Activated T-cell treated with anti-CD3 and anti-CD28 coated beads for 1 hour (primary cell): ENCODE results near the gene AKR1B15.

Source experiments
- DNase-seq: peaks from one replicate; pipeline ENCODE4 v3.0.0-alpha.2; 2020; ENCODE audit warnings: low read depth

AKR1B15 gene

DNA sequence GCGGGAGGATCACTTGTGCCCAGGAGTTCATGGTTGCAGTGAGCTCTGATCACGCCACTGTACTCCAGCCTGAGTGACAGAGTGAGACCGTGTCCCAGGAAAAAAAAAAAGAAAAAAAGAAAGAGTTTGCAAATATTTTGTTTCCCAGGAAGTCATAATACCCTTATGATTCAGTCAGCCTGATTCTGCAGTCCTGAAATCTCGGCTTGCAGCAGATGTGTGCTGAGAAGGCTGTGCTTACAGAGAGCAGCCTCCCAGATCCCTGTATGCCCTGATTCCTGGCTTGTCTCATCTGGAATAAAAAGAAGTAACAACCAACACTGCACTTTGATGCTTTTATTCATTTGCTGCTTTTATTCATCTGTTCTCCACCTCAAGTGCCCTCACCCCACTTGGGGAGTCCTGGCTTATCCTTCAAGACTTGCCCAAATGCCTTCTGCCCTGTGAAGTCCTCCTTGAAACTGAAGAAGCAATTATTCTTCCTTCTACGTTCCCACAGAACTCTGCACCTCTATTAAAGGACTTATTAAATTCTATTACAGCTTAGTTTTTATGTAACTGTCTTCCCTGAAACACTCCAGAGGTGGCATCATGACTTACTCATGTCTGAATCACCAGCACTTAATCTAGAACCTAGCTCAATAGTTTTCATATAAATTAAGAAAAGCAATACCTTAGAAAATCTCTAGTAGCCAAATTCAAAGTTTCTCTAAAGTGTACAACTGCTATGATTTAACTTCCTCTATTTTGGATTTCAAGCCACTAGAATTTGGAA is 70.0 kb downstream of the AKR1B15 start:
- DNase-seq, result no peak

DNA sequence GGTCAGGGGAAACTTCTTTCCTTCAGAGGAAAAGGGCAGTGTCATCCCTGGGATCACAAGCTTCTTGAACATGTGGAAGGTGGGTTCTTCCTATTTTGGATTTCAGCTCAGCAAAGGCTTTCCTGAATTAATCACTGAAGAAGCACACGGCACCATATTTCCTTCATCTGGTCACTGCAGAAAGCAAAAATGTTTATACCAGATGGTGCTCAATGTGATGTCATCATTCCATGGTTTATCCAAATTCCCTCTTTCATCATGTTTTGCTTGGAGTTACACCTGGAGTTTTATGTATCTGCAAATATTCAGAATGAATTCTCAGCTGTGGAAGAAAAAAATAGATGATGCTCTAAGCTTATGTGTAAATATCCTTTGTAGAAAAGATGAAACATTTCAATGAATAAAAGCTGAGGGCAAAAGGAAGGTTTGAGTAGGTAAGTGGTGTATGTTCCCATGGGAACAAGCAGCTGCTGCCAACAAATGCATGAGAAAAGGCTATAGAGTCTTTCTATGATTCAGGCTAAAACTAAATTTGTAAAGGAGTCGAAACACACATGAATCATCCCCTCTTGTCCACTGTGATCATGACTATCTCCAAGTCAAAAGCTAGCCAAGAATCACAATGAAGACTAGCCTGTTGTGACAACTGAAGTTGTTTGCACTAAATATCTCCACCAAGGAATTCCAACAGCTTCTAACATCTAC is 70.9 kb downstream of the AKR1B15 start:
- DNase-seq, result no peak

DNA sequence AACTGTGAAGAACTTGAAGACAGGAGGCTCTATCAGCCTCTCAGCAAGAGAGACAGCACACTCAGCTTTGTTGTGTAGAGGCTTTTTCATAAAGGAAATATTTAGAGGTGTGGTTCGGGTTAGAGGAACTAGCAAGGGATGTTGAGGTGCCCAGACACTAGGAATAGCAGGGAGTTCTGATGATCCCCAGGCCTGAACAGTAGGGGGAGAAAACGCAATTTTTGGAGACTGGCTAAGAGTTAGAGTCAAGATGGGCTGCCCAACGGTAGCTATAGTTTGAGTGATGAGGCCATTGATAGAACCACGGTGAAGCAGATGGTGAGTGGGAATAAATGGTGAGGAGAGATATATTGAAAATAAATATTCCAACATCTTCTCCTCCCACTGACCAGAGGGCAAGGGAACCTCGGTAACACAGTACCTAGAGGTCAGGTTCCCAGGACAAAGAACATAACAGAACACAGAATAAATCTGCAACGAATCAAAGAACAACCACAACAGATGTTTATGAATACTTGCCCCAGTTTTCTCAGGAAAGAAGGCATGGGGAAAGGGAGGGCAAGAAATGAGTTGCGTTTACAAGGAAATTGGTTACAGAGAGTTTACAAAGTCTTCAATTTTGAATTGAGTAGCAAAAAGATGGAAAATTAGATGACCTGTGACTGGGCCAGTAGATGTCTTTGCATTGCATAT is 73.5 kb downstream of the AKR1B15 start:
- no peak for DNase-seq

DNA sequence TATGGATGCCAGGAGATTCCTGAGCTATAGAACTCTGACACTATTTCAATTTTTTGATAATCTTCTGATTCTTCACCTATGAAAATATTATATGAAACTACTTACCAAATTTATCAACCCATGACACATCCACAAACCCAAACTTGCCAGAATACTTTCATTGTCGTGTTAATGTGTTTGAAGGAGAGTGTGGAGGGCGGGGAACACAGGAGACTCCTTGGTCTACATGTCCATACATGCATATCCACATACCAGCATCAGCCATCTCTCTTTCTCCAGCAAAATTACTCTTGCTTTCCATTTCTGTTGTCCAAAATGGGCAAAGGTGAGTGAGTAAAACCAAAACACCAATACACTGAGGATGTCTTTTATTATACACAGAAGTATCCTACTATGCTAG is 74.3 kb downstream of the AKR1B15 start:
- DNase-seq, result no peak

DNA sequence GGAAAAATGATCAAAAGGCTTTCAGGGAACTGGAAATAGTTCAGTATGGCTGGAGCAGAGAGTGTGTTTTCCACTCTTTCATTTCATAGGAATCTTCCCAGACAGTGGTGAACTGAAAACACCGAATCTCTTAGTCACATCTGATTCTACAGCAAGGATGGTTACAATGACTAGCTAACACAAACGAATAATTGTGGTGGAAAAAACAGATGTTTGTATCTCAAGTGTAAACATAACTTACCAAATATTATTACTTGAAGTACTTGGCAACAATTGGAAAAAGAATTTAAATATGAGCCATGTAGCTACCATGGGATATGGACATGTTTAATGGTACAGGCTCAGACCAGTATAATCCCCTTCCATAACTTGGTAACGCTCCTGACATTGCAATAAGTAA is 76.6 kb downstream of the AKR1B15 start:
- DNase-seq, result no peak

DNA sequence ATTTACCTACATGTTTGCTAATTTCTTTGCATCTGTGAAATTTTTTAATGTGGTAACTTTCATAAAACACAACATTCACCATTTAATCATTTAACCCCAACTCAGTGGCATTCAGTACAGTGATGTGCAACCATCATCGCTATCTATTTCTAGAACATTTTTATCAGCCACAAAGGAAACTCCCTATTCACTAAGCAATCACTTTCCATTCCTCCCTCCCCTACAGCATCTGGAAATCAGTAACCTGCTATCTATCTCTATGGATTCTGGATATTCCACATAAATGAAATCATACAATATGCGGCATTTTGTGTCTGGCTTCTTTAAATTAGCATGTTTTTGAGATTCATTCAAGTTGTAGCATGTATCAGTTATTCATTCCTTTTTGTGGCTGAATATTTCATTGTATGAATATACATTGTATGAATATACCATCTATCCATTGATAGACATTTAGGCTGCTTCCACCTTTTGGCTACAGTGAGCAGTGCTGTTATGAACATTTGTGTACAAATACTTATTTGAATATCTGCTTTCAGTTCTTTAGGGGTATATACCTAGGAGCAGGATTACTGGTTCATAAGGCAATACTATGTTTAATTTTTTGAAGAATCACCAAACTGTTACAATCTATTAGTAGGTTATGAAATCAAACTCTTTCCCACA is 78.3 kb downstream of the AKR1B15 start:
- DNase-seq, result no peak

DNA sequence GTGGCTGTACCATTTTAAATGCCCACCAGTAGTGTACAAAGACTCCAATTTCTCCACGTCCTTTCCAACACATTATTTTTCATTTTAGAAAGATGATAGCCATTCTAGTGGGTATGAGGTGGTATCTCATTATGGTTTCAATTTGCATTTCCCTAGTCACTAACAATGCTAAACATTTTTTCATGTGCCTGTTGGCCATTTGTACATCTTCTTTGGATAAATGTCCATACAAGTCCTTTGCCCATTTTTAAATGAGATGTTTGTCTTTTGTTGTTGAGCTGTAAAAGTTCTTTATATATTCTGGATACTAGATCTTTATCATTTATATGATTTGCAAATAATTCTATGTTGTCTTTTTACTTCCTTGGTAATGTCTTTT is 78.9 kb downstream of the AKR1B15 start:
- DNase-seq, result no peak

DNA sequence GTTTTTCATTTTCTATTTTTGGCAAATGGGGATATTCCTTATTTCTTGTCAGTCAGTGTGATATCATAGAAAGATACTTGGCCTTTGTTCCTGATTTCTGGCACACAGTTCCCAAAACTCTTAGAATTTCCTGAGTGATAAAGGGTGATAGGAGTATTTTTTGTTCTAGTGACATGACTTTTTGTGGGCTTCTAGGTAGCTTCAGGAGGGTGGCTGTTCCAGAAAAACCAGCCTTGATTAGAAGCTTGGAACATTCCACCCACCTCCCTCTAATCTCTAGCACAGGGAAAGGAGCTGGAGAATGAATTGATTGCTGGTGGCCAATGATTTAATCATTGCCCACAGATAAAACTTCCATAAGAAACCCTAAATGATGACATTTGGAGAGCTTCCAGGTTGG is 80.5 kb downstream of the AKR1B15 start:
- no peak for DNase-seq
